PC-9 (cell line): ENCODE data around the gene ELN.

Experiments
- EZH2 ChIP-seq: fragments of 200-600 bp; sonication (generic); IDR thresholded peaks from 2 replicates; pipeline ENCODE4 v1.8.0; 2017; ENCODE audit warnings: antibody characterized with exemption, low read depth
- TF ChIP-seq, protein P1 (sequence below): fragments of 200-600 bp; sonication (generic); conservative IDR thresholded peaks from 2 replicates; pipeline ENCODE4 v1.6.1; 2017; ENCODE audit warnings: mixed run types, antibody characterized with exemption, mild to moderate bottlenecking, moderate library complexity

DNA sequence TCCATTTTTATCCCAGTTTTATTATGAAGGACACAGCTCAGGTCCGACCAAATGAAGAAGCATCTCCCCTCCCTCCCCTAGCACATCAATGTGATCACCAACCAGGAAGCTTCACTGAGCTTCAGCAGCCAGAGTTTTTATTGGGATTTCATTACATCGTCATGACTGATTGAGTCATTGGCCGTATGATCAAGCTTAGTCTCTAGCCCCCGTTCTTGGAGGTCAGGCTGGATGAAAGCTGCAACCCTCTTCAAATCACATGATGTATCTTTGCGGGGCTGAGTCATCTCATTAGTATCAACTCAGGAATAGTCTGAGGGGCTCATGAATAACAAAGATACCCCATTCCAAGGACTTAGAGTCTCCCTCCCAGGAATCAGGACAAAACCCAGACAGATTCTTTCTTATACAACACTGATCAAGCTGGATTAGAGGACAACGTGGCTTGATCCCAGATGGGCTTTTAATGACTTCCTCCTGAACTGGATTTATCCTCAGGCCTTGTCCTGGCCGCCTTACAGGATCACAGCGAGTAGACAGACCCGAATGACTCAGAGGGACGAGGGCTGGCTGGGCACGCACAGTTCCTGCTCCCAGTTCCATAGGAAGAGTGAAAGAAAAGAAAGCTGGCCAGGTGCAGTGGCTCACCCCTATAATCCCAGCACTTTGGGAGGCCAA, 70.1 kb downstream of the ELN start:
- TF ChIP-seq, protein P1, sequence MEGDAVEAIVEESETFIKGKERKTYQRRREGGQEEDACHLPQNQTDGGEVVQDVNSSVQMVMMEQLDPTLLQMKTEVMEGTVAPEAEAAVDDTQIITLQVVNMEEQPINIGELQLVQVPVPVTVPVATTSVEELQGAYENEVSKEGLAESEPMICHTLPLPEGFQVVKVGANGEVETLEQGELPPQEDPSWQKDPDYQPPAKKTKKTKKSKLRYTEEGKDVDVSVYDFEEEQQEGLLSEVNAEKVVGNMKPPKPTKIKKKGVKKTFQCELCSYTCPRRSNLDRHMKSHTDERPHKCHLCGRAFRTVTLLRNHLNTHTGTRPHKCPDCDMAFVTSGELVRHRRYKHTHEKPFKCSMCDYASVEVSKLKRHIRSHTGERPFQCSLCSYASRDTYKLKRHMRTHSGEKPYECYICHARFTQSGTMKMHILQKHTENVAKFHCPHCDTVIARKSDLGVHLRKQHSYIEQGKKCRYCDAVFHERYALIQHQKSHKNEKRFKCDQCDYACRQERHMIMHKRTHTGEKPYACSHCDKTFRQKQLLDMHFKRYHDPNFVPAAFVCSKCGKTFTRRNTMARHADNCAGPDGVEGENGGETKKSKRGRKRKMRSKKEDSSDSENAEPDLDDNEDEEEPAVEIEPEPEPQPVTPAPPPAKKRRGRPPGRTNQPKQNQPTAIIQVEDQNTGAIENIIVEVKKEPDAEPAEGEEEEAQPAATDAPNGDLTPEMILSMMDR, result no peak
- no peak for TF ChIP-seq EZH2
